ENCODE measurements around the gene NFKBIA.

GRCh38 chr14:35368583-35369392, 35.8 kb downstream of the NFKBIA start:
- no peak for TF ChIP-seq CTCF (IDR thresholded peaks at IDR 0.05)
- TF ChIP-seq POLR2A (IDR thresholded peaks at IDR 0.05): no peak
